ENCODE results near the gene EYS.
"Not testable (repeated sequence)": the region's sequence is repeated elsewhere in the genome, so short reads cannot be mapped to it uniquely, and the experiment has no call there.

EYS gene

DNA sequence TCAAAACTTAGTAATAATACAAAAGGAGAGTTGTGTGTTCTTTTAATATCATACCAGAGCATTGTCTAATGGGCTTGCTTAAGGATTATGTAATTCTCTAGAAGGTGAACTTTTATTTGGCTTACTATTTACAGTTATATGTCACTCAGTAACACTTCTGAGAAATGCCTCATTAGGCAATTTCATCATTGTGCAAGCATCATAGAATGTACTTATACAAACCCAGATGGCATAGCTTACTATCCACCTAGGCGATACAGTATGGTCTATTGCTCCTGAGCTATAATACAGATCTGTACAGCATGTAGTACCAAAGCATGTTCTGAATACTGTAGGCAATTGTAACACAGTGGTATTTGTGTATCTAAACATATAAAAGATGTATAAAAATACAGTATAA, 1731.3 kb downstream of the EYS start:
- WGBS (ENCODE audit: insufficient coverage, insufficient read length), result no CpG with 5 or more reads among the region's 1 CpG
- no peaks in the 10 kb centered on the region for H3K27me3 ChIP-seq (ENCODE audit: control insufficient read depth, insufficient read depth, low read length)
- DNase-seq (ENCODE audit: low read depth, low spot score), result no peak

DNA sequence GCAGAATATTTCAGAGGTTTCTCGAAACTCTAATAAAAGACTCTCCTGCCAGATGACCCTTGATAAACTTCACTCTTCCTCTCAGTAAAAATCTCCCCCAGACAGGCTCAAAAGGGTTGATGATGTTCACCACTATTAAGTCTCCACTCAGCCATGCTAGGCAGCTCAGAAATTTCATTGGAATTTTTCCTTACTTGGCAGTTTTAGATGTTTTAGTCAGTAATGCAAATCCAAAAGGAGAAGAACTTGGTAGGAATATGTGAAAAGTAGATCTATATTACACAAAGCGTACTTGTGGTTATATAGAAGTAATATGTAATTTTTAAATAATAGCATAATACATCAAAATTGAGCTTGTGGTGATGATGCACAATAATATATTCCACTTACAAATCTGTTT, 1738.4 kb downstream of the EYS start:
- no peaks in the 10 kb centered on the region for H3K36me3 ChIP-seq (ENCODE audit: control insufficient read depth, insufficient read depth, low read length)
- DNase-seq (ENCODE audit: low read depth, low spot score), result no peak
- no CpG with 5 or more reads among the region's 2 CpGs for WGBS (ENCODE audit: insufficient coverage, insufficient read length)
- H3K4me3 ChIP-seq (ENCODE audit: low read length), result no peak overlapping the region
- no peaks in the 10 kb centered on the region for H3K9me3 ChIP-seq (ENCODE audit: control insufficient read depth, insufficient read depth, low read length)
- no peaks in the 10 kb centered on the region for H3K4me1 ChIP-seq (ENCODE audit: control insufficient read depth, insufficient read depth, low read length)
- no peak overlapping the region for H3K27ac ChIP-seq (ENCODE audit: low read length)
- H3K27me3 ChIP-seq (ENCODE audit: control insufficient read depth, insufficient read depth, low read length), result no peaks in the 10 kb centered on the region

More for the DNA sequence above, 1731.3 kb downstream of the EYS start:
- Histone ChIP-seq H3K9me3 (ENCODE audit: control insufficient read depth, insufficient read depth, low read length) (no peaks in the 10 kb centered on the region), H3K4me1 (ENCODE audit: control insufficient read depth, insufficient read depth, low read length) (no peaks in the 10 kb centered on the region), H3K36me3 (ENCODE audit: control insufficient read depth, insufficient read depth, low read length) (no peaks in the 10 kb centered on the region), H3K4me3 (ENCODE audit: low read length) (no peak overlapping the region), H3K27ac (ENCODE audit: low read length) (no peak overlapping the region)

GRCh38 chr6:63964366-63964765, 1742.7 kb downstream of the EYS start:
- H3K4me1 ChIP-seq (ENCODE audit: control insufficient read depth, insufficient read depth, low read length), result no peaks in the 10 kb centered on the region
- H3K36me3 ChIP-seq (ENCODE audit: control insufficient read depth, insufficient read depth, low read length), result no peaks in the 10 kb centered on the region
- H3K4me3 ChIP-seq (ENCODE audit: low read length), result no peak overlapping the region
- no peak overlapping the region for H3K27ac ChIP-seq (ENCODE audit: low read length)
- no peak for DNase-seq (ENCODE audit: low read depth, low spot score)
- H3K27me3 ChIP-seq (ENCODE audit: control insufficient read depth, insufficient read depth, low read length), result no peaks in the 10 kb centered on the region
- H3K9me3 ChIP-seq (ENCODE audit: control insufficient read depth, insufficient read depth, low read length), result no peaks in the 10 kb centered on the region

DNA sequence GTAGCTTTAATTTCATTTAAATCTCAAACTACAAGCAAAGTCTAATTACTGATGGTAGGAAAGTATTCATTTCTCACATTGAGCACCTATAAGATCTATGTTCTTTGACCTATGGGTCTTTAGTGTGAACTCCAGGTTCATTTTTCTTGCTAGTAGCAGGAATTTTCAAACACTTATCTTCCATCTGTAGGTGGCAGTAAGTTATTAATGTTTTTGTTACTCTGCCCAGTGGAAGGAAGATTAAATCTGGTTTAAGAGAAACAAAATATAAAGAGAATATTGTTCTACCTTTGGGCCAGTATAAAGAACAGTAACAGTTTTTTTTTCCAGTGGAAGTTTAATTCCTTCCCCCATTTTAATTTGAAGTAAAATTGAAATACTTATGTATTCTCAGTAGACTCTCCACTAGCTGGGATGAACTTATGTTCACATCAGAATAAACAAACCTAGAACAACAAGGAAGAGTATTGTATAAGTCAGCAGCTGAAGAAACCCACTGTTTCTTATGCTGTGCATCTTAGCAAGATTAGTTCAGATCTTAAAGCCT, 1743.2 kb downstream of the EYS start:
- no peaks in the 10 kb centered on the region for H3K9me3 ChIP-seq (ENCODE audit: control insufficient read depth, insufficient read depth, low read length)
- DNase-seq (ENCODE audit: low read depth, low spot score), result no peak
- no peaks in the 10 kb centered on the region for H3K36me3 ChIP-seq (ENCODE audit: control insufficient read depth, insufficient read depth, low read length)
- H3K4me1 ChIP-seq (ENCODE audit: control insufficient read depth, insufficient read depth, low read length), result no peaks in the 10 kb centered on the region
- no peak overlapping the region for H3K4me3 ChIP-seq (ENCODE audit: low read length)
- no peaks in the 10 kb centered on the region for H3K27me3 ChIP-seq (ENCODE audit: control insufficient read depth, insufficient read depth, low read length)
- no peak overlapping the region for H3K27ac ChIP-seq (ENCODE audit: low read length)

GRCh38 chr6:63953336-63954021, 1753.5 kb downstream of the EYS start:
- H3K27me3 ChIP-seq (ENCODE audit: control insufficient read depth, insufficient read depth, low read length); H3K4me3 ChIP-seq (ENCODE audit: low read length); H3K4me1 ChIP-seq (ENCODE audit: control insufficient read depth, insufficient read depth, low read length); H3K27ac ChIP-seq (ENCODE audit: low read length); H3K36me3 ChIP-seq (ENCODE audit: control insufficient read depth, insufficient read depth, low read length); H3K9me3 ChIP-seq (ENCODE audit: control insufficient read depth, insufficient read depth, low read length); DNase-seq (ENCODE audit: low read depth, low spot score): not testable (repeated sequence)
- no CpG with 5 or more reads among the region's 3 CpGs for WGBS (ENCODE audit: insufficient coverage, insufficient read length)

DNA sequence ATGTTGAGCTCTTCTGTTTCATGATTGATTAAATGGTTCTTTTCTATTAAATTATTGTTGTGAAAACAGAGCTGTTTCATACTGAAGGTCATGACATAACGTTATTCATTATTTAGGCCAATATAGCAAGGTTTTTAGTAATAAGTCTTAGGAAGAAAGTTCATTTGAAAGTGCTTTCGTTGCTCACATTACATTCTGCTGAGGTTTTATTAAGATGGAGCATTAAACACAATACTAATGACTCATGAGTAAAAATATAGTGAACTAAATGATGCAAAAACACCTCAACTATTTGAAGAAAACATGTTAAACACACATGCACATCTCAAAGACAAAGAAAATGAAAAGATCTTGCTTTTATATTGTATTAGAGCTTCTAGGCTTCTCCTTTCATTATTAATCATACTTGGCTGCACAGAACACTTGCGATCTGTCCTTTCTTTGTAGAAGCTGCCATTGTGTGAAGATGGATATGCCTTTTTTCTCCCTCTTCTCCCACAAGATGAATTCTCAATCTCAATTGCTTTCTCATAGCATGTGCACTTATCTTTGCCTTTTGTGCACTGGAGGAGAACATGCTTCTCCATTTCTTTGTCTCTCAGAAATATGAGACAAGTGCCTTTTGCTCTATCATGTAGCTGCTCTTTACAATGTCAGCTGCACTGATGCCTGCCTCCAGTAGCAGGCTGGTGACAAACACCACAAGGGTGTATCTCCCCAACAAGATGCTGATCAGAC, 1759.1 kb downstream of the EYS start:
- H3K4me3 ChIP-seq (ENCODE audit: low read length), result no peak overlapping the region
- DNase-seq (ENCODE audit: low read depth, low spot score), result no peak
- H3K27ac ChIP-seq (ENCODE audit: low read length), result no peak overlapping the region
- no CpG with 5 or more reads among the region's 3 CpGs for WGBS (ENCODE audit: insufficient coverage, insufficient read length)
- no peaks in the 10 kb centered on the region for H3K36me3 ChIP-seq (ENCODE audit: control insufficient read depth, insufficient read depth, low read length)
- no peaks in the 10 kb centered on the region for H3K27me3 ChIP-seq (ENCODE audit: control insufficient read depth, insufficient read depth, low read length)
- no peaks in the 10 kb centered on the region for H3K9me3 ChIP-seq (ENCODE audit: control insufficient read depth, insufficient read depth, low read length)
- no peaks in the 10 kb centered on the region for H3K4me1 ChIP-seq (ENCODE audit: control insufficient read depth, insufficient read depth, low read length)

GRCh38 chr6:63945987-63946386, 1761.0 kb downstream of the EYS start:
- no peaks in the 10 kb centered on the region for H3K4me1 ChIP-seq (ENCODE audit: control insufficient read depth, insufficient read depth, low read length)
- no peak overlapping the region for H3K27ac ChIP-seq (ENCODE audit: low read length)
- H3K9me3 ChIP-seq (ENCODE audit: control insufficient read depth, insufficient read depth, low read length), result no peaks in the 10 kb centered on the region
- no peak for DNase-seq (ENCODE audit: low read depth, low spot score)
- WGBS (ENCODE audit: insufficient coverage, insufficient read length), result no CpG with 5 or more reads among the region's 2 CpGs
- no peaks in the 10 kb centered on the region for H3K36me3 ChIP-seq (ENCODE audit: control insufficient read depth, insufficient read depth, low read length)
- H3K4me3 ChIP-seq (ENCODE audit: low read length), result no peak overlapping the region
- H3K27me3 ChIP-seq (ENCODE audit: control insufficient read depth, insufficient read depth, low read length), result no peaks in the 10 kb centered on the region

- DNase-seq (ENCODE audit: low read depth, low spot score), result peak; percentile 45
- WGBS (ENCODE audit: insufficient coverage, insufficient read length), result no CpG with 5 or more reads among the region's 1 CpG
- H3K36me3 ChIP-seq (ENCODE audit: control insufficient read depth, insufficient read depth, low read length), result no peaks in the 10 kb centered on the region
- no peak overlapping the region for H3K27ac ChIP-seq (ENCODE audit: low read length)
- no peaks in the 10 kb centered on the region for H3K9me3 ChIP-seq (ENCODE audit: control insufficient read depth, insufficient read depth, low read length)
- H3K27me3 ChIP-seq (ENCODE audit: control insufficient read depth, insufficient read depth, low read length), result no peaks in the 10 kb centered on the region
- no peaks in the 10 kb centered on the region for H3K4me1 ChIP-seq (ENCODE audit: control insufficient read depth, insufficient read depth, low read length)
- no peak overlapping the region for H3K4me3 ChIP-seq (ENCODE audit: low read length)
Measured at GRCh38 chr6:63943826-63944225, 1763.2 kb downstream of the EYS start.

GRCh38 chr6:63941747-63942470, 1765.1 kb downstream of the EYS start:
- Histone ChIP-seq H3K27me3 (ENCODE audit: control insufficient read depth, insufficient read depth, low read length) (no peaks in the 10 kb centered on the region), H3K9me3 (ENCODE audit: control insufficient read depth, insufficient read depth, low read length) (no peaks in the 10 kb centered on the region), H3K27ac (ENCODE audit: low read length) (no peak overlapping the region), H3K4me3 (ENCODE audit: low read length) (no peak overlapping the region), H3K36me3 (ENCODE audit: control insufficient read depth, insufficient read depth, low read length) (no peaks in the 10 kb centered on the region), H3K4me1 (ENCODE audit: control insufficient read depth, insufficient read depth, low read length) (no peaks in the 10 kb centered on the region)
- WGBS (ENCODE audit: insufficient coverage, insufficient read length), result no CpG with 5 or more reads among the region's 2 CpGs
- DNase-seq (ENCODE audit: low read depth, low spot score), result no peak

GRCh38 chr6:63940056-63940455, 1767.0 kb downstream of the EYS start:
- WGBS (ENCODE audit: insufficient coverage, insufficient read length), result no CpG with 5 or more reads among the region's 1 CpG
- no peaks in the 10 kb centered on the region for H3K27me3 ChIP-seq (ENCODE audit: control insufficient read depth, insufficient read depth, low read length)
- H3K27ac ChIP-seq (ENCODE audit: low read length), result no peak overlapping the region
- DNase-seq (ENCODE audit: low read depth, low spot score), result no peak
- H3K4me1 ChIP-seq (ENCODE audit: control insufficient read depth, insufficient read depth, low read length), result no peaks in the 10 kb centered on the region
- H3K9me3 ChIP-seq (ENCODE audit: control insufficient read depth, insufficient read depth, low read length), result no peaks in the 10 kb centered on the region
- no peak overlapping the region for H3K4me3 ChIP-seq (ENCODE audit: low read length)
- H3K36me3 ChIP-seq (ENCODE audit: control insufficient read depth, insufficient read depth, low read length), result no peaks in the 10 kb centered on the region

All from iPS DF 6.9 (cell line).